ENCODE measurements around the gene MED29. TPM values are rescaled to one million over a fixed set of nuclear protein-coding genes. Genes with fewer than 3 reads are reported as not detected.

Gene MED29
- total RNA-seq, 1 experiment from 2014 or later: 47.3 TPM

DNA sequence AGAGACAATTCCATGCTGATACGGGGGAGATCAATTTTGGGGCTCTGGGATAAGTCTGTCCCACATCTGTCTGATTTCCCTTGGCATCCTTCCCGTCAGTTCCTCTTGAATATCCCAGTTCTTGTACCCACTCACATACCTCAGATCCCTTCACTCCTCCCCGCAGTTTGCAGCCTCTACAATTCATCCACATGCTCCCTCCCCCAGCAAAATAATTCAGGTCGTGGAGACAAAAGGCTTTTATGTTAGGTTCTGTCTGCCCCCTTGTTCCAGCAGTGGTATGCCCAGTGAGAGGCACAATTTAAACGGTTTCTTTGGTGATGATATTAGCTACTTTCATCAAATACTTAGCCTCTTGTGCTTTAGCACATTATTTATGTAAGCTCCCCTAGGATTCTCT, 35.0 kb downstream of the MED29 start:
- DNase-seq (ENCODE audit: low read depth): no peak

DNA sequence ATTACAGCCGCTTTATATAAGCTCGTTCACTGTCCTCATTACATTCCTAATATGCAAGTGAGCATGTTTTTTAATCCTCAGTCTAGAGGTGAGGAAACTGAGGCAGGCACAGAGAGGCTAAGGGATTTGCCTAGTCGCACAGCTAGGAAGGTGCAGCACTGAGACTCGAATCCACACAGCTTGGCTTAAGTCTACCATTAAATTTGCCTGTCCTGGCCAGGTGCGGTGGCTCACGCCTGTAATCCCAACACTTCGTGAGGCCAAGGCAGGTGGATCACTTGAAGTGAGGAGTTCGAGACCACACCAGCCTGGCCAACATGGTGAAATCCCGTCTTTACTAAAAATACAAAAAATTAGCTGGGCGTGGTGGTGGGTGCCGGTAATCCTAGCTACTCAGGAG, 36.5 kb downstream of the MED29 start:
- no peak for DNase-seq (ENCODE audit: low read depth)

- DNase-seq (ENCODE audit: low read depth): no peak
These were observed 37.3 kb downstream of the MED29 start for GRCh38 chr19:39428283-39429112.

GRCh38 chr19:39430675-39431593, 39.8 kb downstream of the MED29 start:
- DNase-seq (ENCODE audit: low read depth): peak; percentile 99

GRCh38 chr19:39432677-39433025, 41.5 kb downstream of the MED29 start:
- no peak for DNase-seq (ENCODE audit: low read depth)

DNA sequence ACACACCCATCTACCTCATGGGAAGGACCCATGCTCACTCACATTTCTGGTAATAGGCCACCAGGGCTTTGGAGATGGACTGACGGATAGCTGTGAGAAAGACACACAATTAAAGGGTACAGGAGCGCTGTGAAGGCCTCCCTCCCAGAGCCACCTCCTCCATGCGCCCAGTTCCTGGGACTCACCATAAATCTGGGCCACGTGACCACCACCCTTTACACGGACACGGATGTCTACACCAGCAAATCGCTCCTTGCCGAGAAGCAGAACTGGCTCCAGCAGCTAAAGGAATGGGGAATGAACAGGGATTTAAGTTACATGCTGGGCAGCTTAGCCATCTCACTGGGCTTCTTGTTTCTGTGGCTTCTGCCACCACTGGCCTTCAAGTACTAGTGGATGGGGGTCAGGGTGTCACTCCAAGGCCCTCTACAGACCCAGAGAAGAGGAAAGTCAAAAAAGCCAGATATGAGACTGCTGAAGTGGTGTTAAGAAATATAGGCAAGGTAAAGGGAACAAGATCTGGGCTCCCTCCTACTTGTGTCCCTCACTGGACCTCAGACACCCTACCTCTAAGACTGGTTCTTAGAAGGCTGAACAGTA, 42.4 kb downstream of the MED29 start:
- no peak for DNase-seq (ENCODE audit: low read depth)

GRCh38 chr19:39434123-39435076, 43.2 kb downstream of the MED29 start:
- no peak for DNase-seq (ENCODE audit: low read depth)

- DNase-seq (ENCODE audit: low read depth): peak; percentile 96
These were observed 44.5 kb downstream of the MED29 start, which contains the start of gene RPS16 for GRCh38 chr19:39435499-39436349. RPS16 (minus strand) TSS chr19:39435949; CDS start chr19:39435895, 54 bp downstream.

DNA sequence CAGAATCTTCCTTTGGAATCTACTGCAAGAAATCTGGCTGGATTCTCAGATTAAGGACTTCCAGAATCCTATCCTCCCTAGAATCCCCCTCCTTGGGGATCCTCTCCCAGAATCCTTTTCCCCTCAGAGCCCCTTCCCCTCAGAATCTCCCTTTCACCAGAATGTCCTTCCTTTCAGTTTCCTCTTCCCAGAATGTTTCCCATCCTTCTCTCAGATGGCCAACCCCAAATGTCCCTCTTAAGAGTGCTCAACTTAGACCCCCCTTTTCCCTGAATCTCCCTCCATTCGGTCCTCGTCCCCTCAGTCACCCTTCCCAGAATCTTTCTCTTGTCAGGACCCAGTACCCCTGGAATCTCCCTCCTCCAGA, 45.2 kb downstream of the MED29 start:
- DNase-seq (ENCODE audit: low read depth): no peak

GRCh38 chr19:39438270-39438934, 47.2 kb downstream of the MED29 start:
- peak; percentile 72 for DNase-seq (ENCODE audit: low read depth)

- DNase-seq (ENCODE audit: low read depth): no peak
These were observed 53.5 kb downstream of the MED29 start for GRCh38 chr19:39444598-39445195.

DNA sequence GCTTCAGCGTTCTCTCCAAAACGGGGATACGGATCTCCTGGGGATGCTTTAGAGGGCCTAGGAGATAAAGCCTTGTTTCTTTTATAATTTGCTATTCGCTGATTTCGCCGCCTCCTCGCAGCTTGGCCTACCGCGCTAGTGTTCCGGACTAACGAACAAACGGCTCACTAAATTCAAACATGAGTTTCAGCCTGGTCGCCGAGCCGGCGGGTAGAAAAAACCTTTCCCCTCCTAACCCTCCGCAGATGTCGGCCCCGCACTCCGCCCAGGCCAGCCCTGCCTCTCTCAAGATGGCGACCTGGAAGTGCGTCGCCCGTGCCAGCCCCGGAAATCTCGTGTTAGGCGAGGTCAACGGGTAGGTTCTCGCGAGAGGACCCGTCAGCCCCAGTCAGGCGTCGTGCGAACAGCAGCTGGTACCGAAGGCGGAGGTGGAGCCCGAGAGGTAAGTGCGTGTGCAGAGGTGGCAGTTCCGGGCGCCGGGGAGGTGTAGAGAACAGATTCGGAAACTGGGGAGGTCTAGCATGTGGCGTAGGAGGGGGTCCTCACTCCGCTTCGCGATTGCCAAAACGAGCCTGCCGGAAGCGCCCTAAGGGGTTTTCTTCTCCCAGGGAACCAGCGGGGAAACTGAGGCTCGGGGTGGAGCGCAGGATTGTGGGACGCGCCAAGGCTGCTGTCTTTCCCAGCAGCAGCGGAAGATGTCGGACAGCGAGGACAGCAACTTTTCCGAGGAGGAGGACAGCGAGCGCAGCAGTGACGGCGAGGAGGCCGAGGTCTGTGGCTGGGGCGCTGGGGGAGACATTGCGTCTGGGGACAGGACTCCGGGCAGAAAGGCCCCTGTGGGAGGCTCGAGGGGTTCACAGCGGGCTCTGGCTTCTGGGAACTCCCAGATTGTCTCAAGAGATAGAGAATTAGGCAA, 54.3 kb downstream of the MED29 start, which contains the start of gene SUPT5H:
Gene SUPT5H (plus strand): TSS at position 387 of the 916 bp plus-strand sequence. CDS start 309 bp downstream, at position 696.
- peak; percentile 95 for DNase-seq (ENCODE audit: low read depth)

DNA sequence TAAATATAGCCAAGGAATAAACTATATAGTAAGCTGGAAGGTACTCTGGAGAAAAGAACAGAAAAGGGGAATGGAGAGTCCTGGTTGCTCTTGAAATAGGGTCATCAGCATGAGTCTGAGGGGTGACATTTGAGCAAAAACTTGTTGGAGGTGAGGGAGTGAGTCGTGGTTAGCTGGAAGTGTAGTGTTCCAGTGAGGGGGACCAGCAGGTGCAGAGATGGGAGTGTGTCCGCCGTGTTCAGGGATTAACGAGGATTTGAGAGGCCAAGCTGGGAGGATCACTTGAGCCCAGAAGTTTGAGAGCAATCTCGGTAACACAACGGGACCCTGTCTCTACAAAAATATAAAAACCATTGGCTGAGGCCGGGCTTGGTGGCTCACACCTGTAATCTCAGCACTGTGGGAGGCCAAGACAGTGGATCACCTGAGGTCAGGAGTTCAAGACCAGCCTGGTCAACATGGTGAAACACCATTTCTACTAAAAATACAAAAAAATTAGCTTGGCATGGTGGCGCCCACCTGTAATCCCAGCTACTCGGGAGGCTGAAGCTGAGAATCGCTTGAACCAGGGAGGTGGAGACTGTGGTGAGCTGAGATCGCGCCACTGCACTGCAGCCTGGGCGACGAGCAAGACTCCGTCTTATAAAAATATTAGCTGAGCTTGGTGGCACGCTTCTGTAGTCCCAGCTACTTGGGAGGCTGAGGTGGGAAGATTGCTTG, 55.3 kb downstream of the MED29 start:
- DNase-seq (ENCODE audit: low read depth): no peak

DNA sequence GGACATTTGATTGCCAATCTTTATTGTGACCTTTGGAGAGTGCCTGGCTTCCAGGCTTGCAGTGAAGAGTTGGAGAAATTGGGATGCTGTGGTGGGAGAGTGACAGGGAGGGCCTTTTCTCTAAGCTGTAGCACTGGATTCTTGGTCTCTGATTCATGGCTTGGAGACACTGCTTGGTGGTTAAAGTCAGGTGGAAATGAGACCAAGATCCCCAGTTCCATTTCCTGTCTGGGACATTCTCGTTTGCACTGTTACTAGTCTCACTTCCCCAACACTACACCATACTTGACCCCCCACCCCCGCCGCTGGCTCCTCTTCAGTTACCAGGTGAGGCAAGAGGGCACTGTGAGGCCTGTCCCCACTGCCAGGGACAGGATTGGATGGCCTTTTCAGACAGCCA, 57.1 kb downstream of the MED29 start:
- DNase-seq (ENCODE audit: low read depth): peak; percentile 85

DNA sequence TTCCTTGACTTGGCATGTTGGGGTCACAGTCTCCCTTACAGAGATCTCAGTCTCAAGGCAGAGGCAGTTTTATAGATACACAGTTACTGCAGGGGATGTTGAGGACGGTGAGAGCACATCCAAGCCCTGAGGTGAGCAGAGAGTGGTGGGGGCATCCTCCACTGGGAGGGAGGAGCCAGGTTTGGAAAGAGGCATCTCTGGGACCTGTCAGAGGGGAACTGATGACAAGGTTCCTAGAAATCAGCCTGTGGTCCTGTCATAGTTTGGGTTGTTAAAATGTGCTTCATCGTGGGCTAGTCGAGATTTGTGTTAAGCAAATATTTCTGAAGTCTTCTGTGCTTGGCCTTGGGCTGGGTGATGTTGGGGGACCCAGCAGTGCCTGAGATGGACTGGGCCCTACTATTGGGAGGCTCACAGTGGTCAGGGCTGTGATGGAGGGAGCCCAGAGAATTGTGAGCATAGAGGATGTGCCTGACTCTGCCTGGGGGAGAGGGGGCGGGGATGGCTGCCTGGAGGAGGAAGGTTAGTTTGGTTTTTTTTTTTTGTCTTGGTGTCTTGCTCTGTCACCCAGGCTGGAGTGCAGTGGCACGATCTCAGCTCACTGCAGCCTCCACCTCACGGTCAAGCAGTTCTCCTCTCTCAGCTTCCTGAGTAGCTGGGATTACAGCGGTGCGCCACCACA, 58.1 kb downstream of the MED29 start:
- no peak for DNase-seq (ENCODE audit: low read depth)
